ENCODE data around the gene HOXB7.

The HOXB7 gene

DNA sequence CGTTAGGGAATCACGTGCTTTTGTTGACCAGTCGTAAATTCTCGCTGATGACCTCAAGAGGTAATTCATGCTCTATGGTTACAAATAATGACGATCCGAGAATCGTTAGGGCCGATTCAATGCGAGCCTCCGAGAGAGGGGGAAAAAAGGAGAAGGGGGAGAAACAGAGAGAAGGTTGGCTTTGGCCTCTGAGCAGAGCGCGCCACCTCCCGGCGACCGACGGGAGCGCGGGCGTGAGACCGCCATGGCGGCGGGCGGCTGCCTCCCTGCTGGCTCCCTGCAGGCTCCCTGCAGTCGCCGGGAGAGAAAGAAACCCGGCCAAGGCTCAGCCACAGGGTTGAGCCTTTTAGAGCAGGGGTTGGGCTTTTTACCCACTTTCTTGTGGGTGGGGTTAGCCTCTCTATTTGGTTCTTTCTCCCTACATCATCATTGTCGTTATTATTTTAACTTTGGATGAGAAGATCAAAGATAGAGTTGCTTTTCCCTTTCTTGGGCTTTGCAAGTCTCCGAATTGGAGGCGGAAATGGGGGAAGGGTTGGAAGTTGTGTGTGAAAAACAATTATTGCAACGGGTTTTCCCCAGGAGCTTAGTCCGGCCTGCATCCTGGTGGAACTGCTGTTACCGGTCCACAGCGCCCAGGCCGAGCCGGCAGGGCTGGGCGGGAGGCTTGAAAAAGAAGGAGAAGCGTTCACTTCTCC, 16.8 kb downstream of the HOXB7 start:
- peak; percentile 88 for DNase-seq

DNA sequence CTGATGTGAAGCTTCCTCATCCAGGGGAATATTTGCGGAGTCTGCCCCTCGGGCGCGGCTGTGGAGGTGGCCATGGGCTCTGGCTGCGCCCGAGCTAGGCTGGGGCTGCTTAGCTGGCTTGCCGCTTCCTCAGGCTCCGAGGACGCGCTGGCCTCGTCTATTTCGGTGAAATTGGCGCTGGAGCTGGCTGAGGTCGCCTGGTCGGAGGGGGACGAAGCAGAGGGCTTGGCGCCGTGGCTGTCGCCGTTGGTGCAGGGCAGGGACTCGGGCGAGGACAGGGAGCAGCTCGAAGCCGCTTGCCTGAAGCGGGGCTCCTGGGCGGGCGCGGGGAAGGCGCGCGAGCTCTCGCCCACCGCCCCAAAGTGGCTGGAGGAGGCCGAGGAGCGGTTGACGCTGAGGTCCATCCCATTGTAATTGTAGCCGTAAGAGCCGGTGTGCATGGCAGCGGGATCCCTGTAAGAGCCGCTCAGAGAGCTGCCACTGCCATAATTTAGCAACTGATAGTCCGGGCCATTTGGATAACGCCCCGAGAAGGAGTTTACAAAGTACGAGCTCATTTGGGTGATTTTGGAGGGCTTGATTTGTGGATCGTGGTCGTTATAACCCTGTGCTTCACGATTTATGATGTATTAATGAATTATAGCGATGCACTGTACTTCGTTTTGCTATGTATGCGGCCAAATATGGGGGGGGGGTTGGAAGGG, 17.5 kb downstream of the HOXB7 start, which contains the start of gene HOXB5:
HOXB5 (minus strand) TSS at position 654 of the 704 bp plus-strand sequence; CDS start at position 557, 97 bp downstream.
- DNase-seq: no peak

DNA sequence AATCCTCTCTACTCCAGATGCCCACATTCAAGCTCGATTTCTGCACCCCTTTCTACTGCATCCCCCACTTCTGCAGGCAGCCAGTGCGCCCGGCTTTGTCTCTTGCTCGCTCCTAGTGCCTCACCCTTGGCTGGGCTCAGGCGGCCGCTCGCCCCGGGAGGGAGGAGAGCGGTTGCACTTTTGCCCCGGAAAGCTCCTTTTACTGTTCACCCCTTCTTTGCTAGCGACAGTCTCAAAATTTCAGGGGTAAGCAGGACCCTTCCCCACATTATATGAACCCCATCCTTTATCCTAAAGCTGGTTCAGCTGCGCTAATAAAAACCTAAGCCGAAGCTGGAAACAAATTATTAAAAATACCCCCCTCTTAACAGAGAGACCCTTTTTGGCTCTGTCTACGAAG, 18.2 kb downstream of the HOXB7 start:
- DNase-seq: no peak

DNA sequence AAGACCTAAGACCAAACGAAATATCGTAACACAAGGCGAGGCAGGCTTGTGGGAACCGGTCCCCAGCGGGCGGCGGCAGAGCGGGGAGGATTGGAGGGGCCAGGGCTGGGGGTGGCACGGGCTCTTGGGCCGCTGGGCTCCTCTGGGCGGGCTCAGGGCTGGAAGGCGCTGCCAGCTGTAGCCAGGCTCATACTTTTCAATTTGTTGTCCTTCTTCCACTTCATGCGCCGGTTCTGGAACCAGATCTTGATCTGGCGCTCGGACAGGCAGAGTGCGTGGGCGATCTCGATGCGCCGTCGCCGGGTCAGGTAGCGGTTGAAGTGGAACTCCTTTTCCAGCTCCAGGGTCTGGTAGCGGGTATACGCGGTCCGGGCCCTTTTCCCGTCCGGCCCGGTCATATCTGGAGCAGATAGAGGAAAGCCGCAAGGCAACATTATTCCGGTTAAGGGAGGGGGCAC, 18.7 kb downstream of the HOXB7 start:
- no peak for DNase-seq

- no peak for DNase-seq
Observed at GRCh38 chr17:48591255-48592056, 19.4 kb downstream of the HOXB7 start.

GRCh38 chr17:48590607-48591161, 20.1 kb downstream of the HOXB7 start:
- no peak for DNase-seq

DNA sequence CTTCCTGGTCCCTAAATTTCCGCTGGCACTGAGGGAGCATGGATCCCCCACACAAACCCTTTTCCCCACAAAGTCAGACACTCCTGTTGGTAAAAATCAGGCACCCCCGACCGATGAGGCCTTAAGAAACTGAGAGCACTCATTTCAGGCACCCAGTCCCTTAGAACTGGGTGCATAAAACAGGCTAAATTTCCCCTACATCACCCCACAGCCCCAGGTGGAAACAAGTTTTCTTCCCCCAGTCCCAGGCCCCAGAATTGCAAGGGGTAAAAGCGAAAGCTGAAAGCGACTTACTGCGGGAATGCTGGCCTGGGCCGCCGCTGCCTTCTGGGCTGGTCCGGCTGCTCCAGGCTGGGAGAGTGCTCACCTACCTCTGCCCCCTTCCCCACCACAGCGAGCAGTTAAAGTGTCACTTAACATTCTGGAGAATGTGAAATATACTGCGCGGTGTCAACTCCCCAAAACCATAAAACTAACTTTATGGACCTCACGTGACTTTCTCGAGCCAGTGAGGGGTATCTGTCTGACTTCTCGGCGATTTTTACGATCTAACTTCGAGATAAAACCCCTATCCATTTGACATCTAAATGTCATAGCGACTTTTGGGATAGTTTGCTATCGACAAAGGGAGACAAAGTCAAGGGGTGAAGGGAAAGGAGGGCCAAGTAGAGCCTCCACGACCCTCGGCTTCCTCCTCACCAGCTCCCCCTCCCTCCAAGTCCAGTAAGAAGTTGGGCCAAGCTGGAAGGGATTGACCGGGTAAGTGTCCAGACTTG, 20.8 kb downstream of the HOXB7 start, which contains the start of gene HOXB3:
HOXB3 (minus strand) TSS at position 411 of the 776 bp plus-strand sequence. CDS start 37,767 bp downstream, outside the sequence.
- no peak for DNase-seq

DNA sequence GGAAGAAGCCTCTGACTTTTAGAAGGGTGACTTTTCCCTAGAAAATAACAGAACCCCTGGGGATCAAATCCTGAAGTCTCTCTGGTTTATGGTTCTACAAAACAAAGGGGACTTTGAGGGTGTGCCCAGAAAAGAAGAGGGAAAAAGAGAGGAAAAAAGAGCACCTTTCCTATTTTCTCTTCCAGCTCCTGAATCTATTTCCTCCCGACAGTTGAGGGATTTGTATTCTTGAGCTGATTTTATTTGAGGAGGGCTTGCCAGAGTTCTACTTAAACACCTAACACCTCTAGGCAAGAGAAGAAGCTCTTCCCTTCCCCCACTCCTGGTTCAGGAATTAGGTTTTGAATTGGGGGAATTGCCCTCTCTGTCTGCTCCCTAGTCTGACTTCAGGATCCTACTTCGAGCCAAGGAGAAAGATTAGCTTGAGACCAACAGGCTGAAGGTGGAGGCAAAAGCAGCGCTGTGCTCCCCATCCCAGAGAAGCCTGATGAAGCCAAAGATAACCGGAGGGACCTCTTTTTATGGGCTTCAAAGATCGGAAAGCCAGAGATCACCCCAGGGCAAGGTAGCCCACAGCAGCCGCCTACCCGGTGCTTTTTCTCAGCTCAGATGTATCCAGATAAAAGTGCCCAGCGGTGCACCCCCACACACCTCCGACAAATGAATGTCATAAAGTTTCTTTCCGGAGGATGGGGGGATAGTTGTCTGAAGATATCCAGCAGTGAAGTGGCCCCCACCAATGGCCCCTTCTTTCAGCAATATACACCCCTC, 21.6 kb downstream of the HOXB7 start:
- DNase-seq: no peak

- no peak for DNase-seq
Observed at GRCh38 chr17:48588528-48588927, 22.3 kb downstream of the HOXB7 start.

GRCh38 chr17:48588074-48588415, 22.8 kb downstream of the HOXB7 start:
- no peak for DNase-seq

- peak; percentile 32 for DNase-seq
Observed at GRCh38 chr17:48587276-48588073, 23.3 kb downstream of the HOXB7 start.

DNA sequence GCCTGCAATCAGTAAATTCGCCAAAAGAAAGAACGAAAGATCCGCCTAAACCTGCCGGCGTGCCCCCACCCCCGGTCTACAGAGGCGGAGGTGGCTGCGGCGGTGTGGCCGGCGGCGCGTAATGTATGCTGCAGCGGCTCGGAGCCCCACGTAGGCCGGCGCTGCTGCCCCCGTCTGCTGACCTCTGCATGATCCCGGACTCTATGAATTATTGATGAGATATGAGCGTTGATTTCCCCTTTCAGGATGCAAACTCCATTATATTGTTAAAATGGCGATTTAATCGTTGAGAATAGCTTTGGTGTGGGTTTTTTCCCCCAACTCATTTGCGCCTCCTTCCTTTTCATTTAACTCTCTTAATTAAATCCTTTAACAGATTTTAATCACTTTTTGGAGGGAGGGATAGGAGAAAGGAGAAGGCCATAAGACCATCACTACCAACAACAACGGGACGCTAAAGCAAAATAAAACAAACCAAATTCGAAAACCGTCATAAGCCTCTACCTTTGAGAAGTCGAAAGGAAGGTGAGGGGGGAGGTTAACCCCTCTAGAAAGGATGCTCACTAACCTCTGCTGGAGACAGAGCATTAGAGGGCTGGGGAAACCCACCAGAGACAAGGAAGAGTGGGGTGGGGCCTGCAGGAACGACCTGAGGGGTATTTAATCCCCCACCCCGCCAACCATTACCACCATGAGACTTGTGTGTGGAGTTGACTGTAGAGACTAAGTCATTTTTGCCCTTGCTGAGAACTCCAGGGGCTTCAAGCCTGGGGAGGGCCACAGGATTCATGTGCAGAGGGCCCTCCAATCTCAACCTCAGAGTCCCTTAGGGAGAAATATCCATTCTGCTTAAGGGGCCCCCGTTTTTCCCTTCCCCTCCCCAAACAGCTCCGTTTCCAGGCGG, 24.2 kb downstream of the HOXB7 start:
- no peak for DNase-seq

- DNase-seq: no peak
Observed at GRCh38 chr17:48584223-48584741, 26.5 kb downstream of the HOXB7 start.

GRCh38 chr17:48583708-48584222, 27.1 kb downstream of the HOXB7 start:
- no peak for DNase-seq

DNA sequence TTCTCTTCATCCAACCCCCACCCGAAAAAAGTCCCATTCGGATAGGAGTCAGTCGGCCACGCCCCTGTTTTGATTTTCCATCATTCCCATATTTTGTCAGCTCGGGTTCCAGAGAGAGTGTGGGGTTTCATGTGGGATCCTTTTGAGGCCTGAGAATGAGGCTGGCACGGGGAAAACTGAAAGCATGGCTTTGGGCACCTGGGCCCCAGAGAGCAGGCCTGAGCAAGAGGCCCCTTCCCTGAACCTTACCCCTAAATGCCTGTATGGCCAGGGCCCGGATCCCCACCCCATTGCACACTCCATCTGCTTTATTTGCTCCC, 28.1 kb downstream of the HOXB7 start:
- DNase-seq: no peak

GRCh38 chr17:48579760-48580554, 30.9 kb downstream of the HOXB7 start:
- no peak for DNase-seq

GRCh38 chr17:48579471-48579759, 31.4 kb downstream of the HOXB7 start:
- no peak for DNase-seq

DNA sequence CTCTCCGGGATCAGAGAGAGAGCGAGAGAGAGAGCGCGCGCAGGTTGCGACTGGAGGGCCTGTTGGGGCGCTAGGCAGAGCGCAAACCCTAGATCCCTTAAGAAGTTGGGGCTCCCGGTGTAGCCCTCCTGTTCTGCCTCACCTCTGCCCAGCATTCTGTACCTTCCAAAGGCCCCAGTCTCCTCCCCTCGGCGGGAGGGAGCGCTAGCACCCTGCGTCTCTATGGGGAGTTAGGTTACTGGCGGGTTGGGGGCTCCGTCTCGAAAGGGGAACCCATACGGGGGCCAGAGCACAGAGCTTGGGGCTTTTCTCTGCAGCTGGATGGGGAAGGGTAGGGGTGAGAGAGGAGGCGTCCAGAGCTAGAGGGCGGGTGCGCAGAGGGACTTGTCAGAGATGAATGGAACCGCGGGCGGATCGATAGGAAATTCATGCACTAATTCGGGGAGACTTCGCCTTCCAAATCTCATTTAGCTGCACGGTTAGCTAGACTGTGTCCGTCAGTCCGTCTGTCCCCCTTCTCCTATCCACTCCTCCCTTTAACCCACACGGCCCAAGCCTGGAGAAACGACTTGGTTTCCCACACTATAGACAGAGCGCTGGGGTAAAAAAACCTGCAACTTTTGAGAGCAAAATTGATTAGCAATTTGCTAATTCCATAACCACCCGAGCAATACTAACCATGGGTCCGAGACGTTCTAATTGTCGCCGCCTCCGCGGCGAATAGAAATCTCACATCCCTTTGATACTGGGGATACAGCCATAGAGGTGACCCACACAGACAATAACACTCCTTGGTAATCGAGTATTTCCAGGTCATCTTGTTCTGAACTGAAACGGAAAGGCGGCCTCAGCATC, 32.0 kb downstream of the HOXB7 start:
- DNase-seq: no peak

All from COR-L47 (cell line).